NB4 (cell line): ENCODE measurements around the gene FTCDNL1.

Experiments
- DNase-seq: peaks from one replicate; pipeline ENCODE4 v3.0.0; 2010; ENCODE audit warnings: low read depth
- H3K4me3 ChIP-seq: one replicate; pipeline ENCODE4 v1.5.1; 2011; ENCODE audit warnings: mild to moderate bottlenecking, low read depth, low read length, moderate library complexity
- MYC ChIP-seq: IDR thresholded peaks from 2 replicates; pipeline ENCODE4 v1.6.1; 2011; ENCODE audit warnings: low read depth, low read length
- POLR2A ChIP-seq: IDR thresholded peaks from 2 replicates; pipeline ENCODE4 v1.6.1; 2011; ENCODE audit warnings: mild to moderate bottlenecking; ENCODE audit not compliant: insufficient read length; ENCODE audit errors: extremely low read depth
- TF ChIP-seq, protein P1 (sequence below): IDR thresholded peaks from 2 replicates; pipeline ENCODE4 v1.6.1; 2011; ENCODE audit warnings: low read depth, low read length
- TF ChIP-seq, protein P2 (sequence below): IDR thresholded peaks from one replicate; pipeline ENCODE4 v1.5.1; 2012; ENCODE audit warnings: low read depth, low read length

The FTCDNL1 gene

DNA sequence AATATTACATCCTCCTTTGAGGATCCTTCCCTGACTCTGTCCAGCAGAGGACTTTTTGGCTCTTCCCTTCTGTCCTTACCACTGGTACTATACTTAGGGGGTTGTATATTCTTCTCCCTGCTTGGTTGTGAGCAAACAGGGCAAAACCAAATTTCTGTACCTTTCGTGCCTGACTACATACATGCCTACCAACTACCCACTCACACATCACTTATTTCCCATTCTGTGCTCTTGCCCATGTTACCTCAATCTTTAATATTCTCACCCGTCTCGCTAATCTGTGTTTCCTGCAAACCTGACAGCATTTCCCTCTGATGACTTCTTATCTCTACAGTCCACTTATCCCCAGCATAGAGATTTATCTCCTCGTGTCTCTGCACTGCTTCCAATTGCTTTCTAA lies 58.6 kb downstream of the FTCDNL1 start:
- no peak for TF ChIP-seq MYC
- TF ChIP-seq, protein P1, sequence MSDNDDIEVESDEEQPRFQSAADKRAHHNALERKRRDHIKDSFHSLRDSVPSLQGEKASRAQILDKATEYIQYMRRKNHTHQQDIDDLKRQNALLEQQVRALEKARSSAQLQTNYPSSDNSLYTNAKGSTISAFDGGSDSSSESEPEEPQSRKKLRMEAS = no peak
- TF ChIP-seq, protein P2, sequence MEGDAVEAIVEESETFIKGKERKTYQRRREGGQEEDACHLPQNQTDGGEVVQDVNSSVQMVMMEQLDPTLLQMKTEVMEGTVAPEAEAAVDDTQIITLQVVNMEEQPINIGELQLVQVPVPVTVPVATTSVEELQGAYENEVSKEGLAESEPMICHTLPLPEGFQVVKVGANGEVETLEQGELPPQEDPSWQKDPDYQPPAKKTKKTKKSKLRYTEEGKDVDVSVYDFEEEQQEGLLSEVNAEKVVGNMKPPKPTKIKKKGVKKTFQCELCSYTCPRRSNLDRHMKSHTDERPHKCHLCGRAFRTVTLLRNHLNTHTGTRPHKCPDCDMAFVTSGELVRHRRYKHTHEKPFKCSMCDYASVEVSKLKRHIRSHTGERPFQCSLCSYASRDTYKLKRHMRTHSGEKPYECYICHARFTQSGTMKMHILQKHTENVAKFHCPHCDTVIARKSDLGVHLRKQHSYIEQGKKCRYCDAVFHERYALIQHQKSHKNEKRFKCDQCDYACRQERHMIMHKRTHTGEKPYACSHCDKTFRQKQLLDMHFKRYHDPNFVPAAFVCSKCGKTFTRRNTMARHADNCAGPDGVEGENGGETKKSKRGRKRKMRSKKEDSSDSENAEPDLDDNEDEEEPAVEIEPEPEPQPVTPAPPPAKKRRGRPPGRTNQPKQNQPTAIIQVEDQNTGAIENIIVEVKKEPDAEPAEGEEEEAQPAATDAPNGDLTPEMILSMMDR = no peak
- TF ChIP-seq POLR2A = no peak
- no peak overlapping the region for H3K4me3 ChIP-seq
- DNase-seq = no peak

DNA sequence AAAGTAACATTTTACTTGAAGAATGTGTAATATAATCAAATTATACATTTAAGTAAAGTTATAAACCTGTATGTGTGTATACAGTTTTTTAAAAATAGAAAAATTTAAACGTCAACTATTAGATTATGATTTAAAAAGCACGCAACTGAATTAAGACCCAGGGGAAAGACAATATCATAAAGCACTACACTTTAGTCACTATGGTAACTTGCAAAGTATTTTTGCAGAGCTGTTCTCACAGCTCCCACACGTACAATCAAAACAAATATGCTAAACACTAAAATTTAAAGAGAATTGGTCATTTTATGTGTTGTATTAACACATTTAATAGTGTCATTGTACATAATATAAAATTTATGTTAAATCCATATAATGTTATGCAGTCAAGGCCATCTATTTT lies 59.7 kb downstream of the FTCDNL1 start:
- H3K4me3 ChIP-seq = no peak overlapping the region
- DNase-seq = no peak
- TF ChIP-seq, protein P2 = no peak
- TF ChIP-seq POLR2A (no peak), MYC (no peak)
- TF ChIP-seq, protein P1 = no peak

DNA sequence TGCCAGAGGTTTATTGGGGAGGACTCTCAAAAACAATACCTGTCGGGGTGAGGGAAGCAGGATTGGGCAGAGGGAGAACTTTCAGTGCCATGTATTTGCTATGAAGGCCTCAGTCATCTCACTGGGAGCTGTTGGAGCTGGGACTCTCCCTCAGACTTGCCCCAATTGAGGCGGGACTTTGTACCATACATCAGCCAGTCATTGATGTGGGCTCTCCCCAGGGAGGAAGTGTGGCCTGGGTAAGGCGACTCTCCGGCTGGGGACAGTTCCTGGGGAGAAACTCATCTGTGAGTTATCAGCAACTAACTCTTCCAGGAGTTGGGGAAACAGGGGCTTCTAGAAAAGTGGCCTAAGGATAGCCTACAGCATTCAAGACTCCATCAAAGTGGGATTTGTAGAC lies 66.5 kb downstream of the FTCDNL1 start:
- no peak overlapping the region for H3K4me3 ChIP-seq
- TF ChIP-seq, protein P2 = no peak
- TF ChIP-seq MYC = no peak
- TF ChIP-seq, protein P1 = no peak
- no peak for TF ChIP-seq POLR2A
- peak; percentile 43 for DNase-seq

DNA sequence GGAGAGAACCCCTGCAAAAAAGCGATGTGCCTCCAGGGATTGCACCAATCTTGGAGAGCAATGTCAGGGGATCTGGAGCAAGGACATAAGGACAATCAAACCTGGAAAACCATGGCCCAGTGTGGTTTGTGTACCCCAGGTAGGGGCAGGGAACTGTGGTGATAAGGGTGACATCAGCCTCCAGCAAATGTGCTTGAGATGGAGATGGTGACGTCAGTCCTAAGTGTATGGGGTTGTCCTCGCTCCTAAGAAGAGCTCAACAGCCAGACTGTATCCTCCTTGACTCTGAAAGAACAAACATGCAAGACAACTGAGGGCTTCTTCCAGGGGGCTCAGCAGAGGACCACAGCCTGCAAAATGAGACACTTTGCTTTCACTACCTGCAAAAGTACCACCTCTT lies 71.4 kb downstream of the FTCDNL1 start:
- no peak overlapping the region for H3K4me3 ChIP-seq
- DNase-seq = no peak
- TF ChIP-seq, protein P1 = no peak
- TF ChIP-seq POLR2A = no peak
- TF ChIP-seq MYC = no peak
- TF ChIP-seq, protein P2 = no peak

GRCh38 chr2:199778655-199779054 lies 72.3 kb downstream of the FTCDNL1 start:
- DNase-seq = no peak
- H3K4me3 ChIP-seq = no peak overlapping the region
- TF ChIP-seq, protein P1 = no peak
- TF ChIP-seq MYC = no peak
- TF ChIP-seq, protein P2 = no peak
- TF ChIP-seq POLR2A = no peak

DNA sequence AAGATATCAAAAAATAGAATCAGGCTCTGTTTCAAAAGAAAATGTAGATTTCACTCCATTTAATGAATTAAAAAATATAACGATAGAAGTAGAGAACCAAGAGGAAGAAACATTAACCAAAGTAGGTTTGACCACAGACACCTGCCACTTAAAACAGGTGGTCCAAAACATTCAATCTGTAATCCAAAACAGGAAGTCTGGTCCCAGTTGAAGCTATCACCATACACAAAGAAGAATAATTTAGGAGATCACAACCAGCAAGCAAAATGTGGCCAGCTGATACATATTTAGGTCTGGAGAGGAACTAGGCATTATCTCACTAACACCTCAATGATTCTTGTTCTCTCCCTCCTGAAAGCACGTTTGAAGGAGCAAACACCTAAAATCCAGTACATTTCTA lies 73.1 kb downstream of the FTCDNL1 start:
- H3K4me3 ChIP-seq = no peak overlapping the region
- TF ChIP-seq, protein P2 = no peak
- TF ChIP-seq POLR2A = no peak
- TF ChIP-seq MYC = no peak
- TF ChIP-seq, protein P1 = no peak
- no peak for DNase-seq
